GM18519 (cell line): ENCODE measurements around the gene PRTFDC1.

Experiments
- ATAC-seq: cut with Tn5 transposase; IDR thresholded peaks from one replicate; pipeline ENCODE4 v1.9.1; 2021; ENCODE audit warnings: mild to moderate bottlenecking, moderate library complexity; ENCODE audit not compliant: unreplicated experiment, low FRiP score

PRTFDC1 gene

DNA sequence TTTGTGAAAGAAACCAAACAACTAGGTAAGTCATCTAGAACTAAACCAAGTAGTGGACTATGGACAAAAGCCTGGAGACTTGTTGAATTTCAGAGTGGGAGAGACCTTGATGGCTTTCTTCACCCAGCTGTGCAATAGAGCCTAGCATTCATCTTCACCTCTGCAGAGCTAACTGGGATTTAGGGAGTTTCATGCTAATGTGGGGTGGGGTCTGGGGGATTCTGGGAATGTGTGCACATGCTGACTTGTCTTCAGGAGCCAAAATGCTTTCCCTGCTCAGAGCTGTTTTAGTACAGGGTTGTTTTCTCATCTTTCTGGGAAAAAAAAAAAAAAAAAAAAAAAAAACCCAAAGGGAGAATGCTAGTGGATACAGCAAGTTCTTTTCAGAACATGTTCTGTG, 147.4 kb downstream of the PRTFDC1 start:
- ATAC-seq, result no peak

DNA sequence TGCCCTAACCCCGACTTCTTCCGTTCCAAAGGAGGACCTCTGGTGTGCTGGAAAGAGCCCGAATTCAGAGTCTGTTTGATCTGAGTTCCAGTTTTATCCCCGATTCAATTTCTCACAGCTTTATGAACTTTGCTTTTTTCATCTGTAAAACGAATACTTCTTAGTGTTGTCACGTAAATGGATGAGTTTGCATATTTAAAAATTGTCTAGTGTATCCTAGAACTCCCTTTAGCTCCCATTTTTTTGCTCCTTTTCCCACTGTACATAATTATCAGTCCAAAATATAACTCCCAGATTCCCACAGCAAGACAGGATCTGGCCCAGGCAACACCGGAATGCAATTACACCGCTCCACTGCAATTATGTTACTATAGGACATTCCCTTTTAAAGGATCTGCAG, 148.0 kb downstream of the PRTFDC1 start:
- no peak for ATAC-seq

DNA sequence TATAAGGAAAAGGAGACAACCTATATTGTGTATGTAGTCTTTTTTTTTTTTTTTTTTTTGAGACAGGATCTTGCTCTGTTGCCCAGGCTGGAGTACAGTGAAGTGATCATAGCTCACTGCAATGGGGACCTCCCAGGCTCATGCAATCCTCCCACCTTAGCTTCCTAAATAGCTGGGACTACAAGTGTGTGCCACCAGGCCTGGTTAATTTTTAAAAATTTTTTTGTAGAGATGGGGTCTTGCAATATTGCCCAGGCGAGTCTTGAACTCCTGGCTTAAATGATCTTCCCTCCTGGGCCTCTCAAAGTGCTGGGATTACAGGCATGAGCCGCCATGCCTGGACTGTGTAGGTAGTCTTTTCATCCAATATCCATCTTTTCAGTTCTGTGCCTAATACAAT, 150.0 kb downstream of the PRTFDC1 start:
- no peak for ATAC-seq

DNA sequence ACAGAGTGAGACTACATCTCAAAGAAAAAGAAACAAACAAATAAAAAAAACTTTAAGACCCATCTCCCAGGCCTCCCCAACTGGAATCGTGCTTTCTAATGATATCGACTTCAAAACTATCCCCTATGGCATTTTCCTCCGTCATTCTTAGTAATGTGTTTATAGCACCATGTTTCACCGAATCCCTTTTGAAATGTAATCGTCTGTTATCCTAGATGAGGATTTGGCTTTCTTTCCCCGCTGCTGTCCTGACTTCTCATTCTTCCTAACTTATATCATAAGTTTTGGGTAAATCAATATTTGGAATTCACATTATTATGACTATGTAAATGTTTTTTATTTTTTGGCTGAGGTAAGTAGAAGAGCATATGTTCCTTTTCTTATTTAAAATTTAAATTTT, 151.5 kb downstream of the PRTFDC1 start:
- ATAC-seq, result no peak
